Measurements from ENCODE around the gene JAML. TPM values are rescaled to one million over a fixed set of nuclear protein-coding genes. Genes with fewer than 3 reads are reported as not detected.
"Not testable (repeated sequence)": the region's sequence is repeated elsewhere in the genome, so short reads cannot be mapped to it uniquely, and the experiment has no call there.

The JAML gene
- total RNA-seq, 4 donors from 2014 or later: 0.92 to 8.9 (median 1.2) TPM

- Histone ChIP-seq H3K4me3 (no peak overlapping the region), H3K9me3 (no peaks in the 10 kb centered on the region), H3K4me1 (peaks cover 9 to 29% (median 22%) of the 10 kb centered on the region in 4 donors), H3K27me3 (no peaks in the 10 kb centered on the region), H3K36me3 (no peaks in the 10 kb centered on the region), H3K27ac (replicated peaks in 1 of 4) (no peak overlapping the region)
- 63% methylated on average over 6 of the region's 6 CpGs for WGBS
- no peak for TF ChIP-seq EP300 (IDR thresholded peaks at IDR 0.05)
- no peak for TF ChIP-seq POLR2AphosphoS5 (IDR thresholded peaks at IDR 0.05)
- TF ChIP-seq CTCF (IDR thresholded peaks at IDR 0.05): no peak
- TF ChIP-seq POLR2A (IDR thresholded peaks at IDR 0.05; ENCODE audit: low read depth): no peak
- DNase-seq (ENCODE audit: extremely low spot score): no peak
- intact Hi-C loops (cut with DNase I): loop anchor here (2.0 to 5.0 kb wide), 2 partner anchors 93 to 154 kb away; no protein-coding TSS in a partner anchor
These were observed 25.7 kb downstream of the JAML start for GRCh38 chr11:118199135-118199534.

- H3K27ac ChIP-seq (replicated peaks in 1 of 4): no peak overlapping the region
- intact Hi-C loops (cut with DNase I): loop anchor here (2.0 to 5.0 kb wide), 2 partner anchors 94 to 154 kb away; no protein-coding TSS in a partner anchor
These were observed 26.4 kb downstream of the JAML start for GRCh38 chr11:118198370-118198769.

GRCh38 chr11:118194835-118195627 lies 29.8 kb downstream of the JAML start:
- Histone ChIP-seq H3K36me3 (no peaks in the 10 kb centered on the region), H3K9me3 (no peaks in the 10 kb centered on the region), H3K27ac (replicated peaks in 1 of 4) (peak overlapping the region; percentile 42 to 76 (median 60)), H3K4me1 (peaks cover 16 to 30% (median 23%) of the 10 kb centered on the region in 4 donors), H3K4me3 (no peak overlapping the region), H3K27me3 (peaks cover 0 to 6% (median 0%) of the 10 kb centered on the region in 4 donors)
- 42% methylated on average over 10 of the region's 10 CpGs for WGBS
- TF ChIP-seq CTCF (IDR thresholded peaks at IDR 0.05) (peak in 1 of 3 experiments; percentile 6), EP300 (IDR thresholded peaks at IDR 0.05) (no peak), POLR2AphosphoS5 (IDR thresholded peaks at IDR 0.05) (peak; percentile 60 to 61), POLR2A (IDR thresholded peaks at IDR 0.05; ENCODE audit: low read depth) (no peak)
- no peak for DNase-seq (ENCODE audit: extremely low spot score)
- intact Hi-C loops (cut with DNase I): loop anchor here (5.0 kb wide), 1 partner anchor 97 kb away; no protein-coding TSS in a partner anchor

More at GRCh38 chr11:118198370-118198769, 26.4 kb downstream of the JAML start:
- Histone ChIP-seq H3K27me3 (no peaks in the 10 kb centered on the region), H3K4me1 (peaks cover 16 to 30% (median 23%) of the 10 kb centered on the region in 4 donors), H3K4me3 (peak overlapping the region in 3 of 4 donors; percentile 19 to 36 (median 23)), H3K36me3 (no peaks in the 10 kb centered on the region), H3K9me3 (no peaks in the 10 kb centered on the region)
- TF ChIP-seq CTCF (IDR thresholded peaks at IDR 0.05) (peak; percentile 72 to 87 (median 83)), POLR2A (IDR thresholded peaks at IDR 0.05; ENCODE audit: low read depth) (no peak), EP300 (IDR thresholded peaks at IDR 0.05) (no peak), POLR2AphosphoS5 (IDR thresholded peaks at IDR 0.05) (no peak)
- no peak for DNase-seq (ENCODE audit: extremely low spot score)
- 3% methylated on average over 9 of the region's 9 CpGs for WGBS

GRCh38 chr11:118193910-118194566 lies 30.8 kb downstream of the JAML start:
- Histone ChIP-seq H3K27ac (replicated peaks in 1 of 4) (peak overlapping the region in 2 of 4 donors; percentile 6 to 42), H3K4me1 (peaks cover 16 to 29% (median 23%) of the 10 kb centered on the region in 4 donors), H3K36me3 (no peaks in the 10 kb centered on the region), H3K27me3 (peaks cover 0 to 8% (median 0%) of the 10 kb centered on the region in 4 donors), H3K9me3 (no peaks in the 10 kb centered on the region), H3K4me3 (no peak overlapping the region)
- TF ChIP-seq EP300 (IDR thresholded peaks at IDR 0.05): no peak
- no peak for TF ChIP-seq POLR2AphosphoS5 (IDR thresholded peaks at IDR 0.05)
- TF ChIP-seq CTCF (IDR thresholded peaks at IDR 0.05): no peak
- TF ChIP-seq POLR2A (IDR thresholded peaks at IDR 0.05; ENCODE audit: low read depth): no peak
- intact Hi-C loops (cut with DNase I): no loop called here
- DNase-seq (ENCODE audit: extremely low spot score): no peak
- 70% methylated on average over 6 of the region's 6 CpGs for WGBS

GRCh38 chr11:118192817-118193216 lies 32.0 kb downstream of the JAML start:
- H3K27me3 ChIP-seq: peaks cover 0 to 17% (median 0%) of the 10 kb centered on the region in 4 donors
- H3K9me3 ChIP-seq; intact Hi-C loops (cut with DNase I); H3K4me3 ChIP-seq; DNase-seq (ENCODE audit: extremely low spot score); H3K36me3 ChIP-seq; H3K27ac ChIP-seq (replicated peaks in 1 of 4): not testable (repeated sequence)
- H3K4me1 ChIP-seq: peaks cover 16 to 22% (median 18%) of the 10 kb centered on the region in 4 donors
- 91% methylated on average over 5 of the region's 5 CpGs for WGBS

GRCh38 chr11:118190942-118191506 lies 33.8 kb downstream of the JAML start:
- H3K27ac ChIP-seq (replicated peaks in 1 of 4); DNase-seq (ENCODE audit: extremely low spot score); H3K9me3 ChIP-seq; H3K4me3 ChIP-seq; H3K36me3 ChIP-seq; intact Hi-C loops (cut with DNase I): not testable (repeated sequence)
- Histone ChIP-seq H3K4me1 (peaks cover 16 to 21% (median 18%) of the 10 kb centered on the region in 4 donors), H3K27me3 (peaks cover 0 to 17% (median 0%) of the 10 kb centered on the region in 4 donors)
- 95% methylated on average over 2 of the region's 2 CpGs for WGBS

Measured in esophagus muscularis mucosa (tissue), 4 donors.